ENCODE results near the gene MEI1.

GRCh38 chr22:41844513-41844912 lies 145.2 kb downstream of the MEI1 start:
- TF ChIP-seq CTCF (IDR thresholded peaks at IDR 0.05; ENCODE audit: poor library complexity) = no peak
- TF ChIP-seq EZH2 (IDR thresholded peaks at IDR 0.05; ENCODE audit: borderline replicate concordance) = no peak
- no peak for TF ChIP-seq EZH2phosphoT487 (IDR thresholded peaks at IDR 0.05; ENCODE audit: low read depth, severe bottlenecking, unreplicated experiment)
